ENCODE measurements around the gene CARF. TPM values are rescaled to one million over a fixed set of nuclear protein-coding genes. Genes with fewer than 3 reads are reported as not detected.

Gene CARF
- total and polyA plus RNA-seq, 2 of the 13 experiments (the other 11 are each of a cell fraction or from before 2014, with no cell fraction given), result 3.0 to 5.4 TPM

GRCh38 chr2:202950592-202950991 lies 38.5 kb downstream of the CARF start (continued):
- no peak for TF ChIP-seq POLR2AphosphoS2 (IDR thresholded peaks at IDR 0.05; ENCODE audit: low read depth, low read length)
- TF ChIP-seq CENPBD1 (CRISPR knock-in tag; IDR thresholded peaks at IDR 0.05; ENCODE audit: borderline replicate concordance, low read depth), result no peak
- no peak for TF ChIP-seq PTBP1 (IDR thresholded peaks at IDR 0.05; ENCODE audit: low read depth, low read length, poor library complexity, severe bottlenecking)

- in situ Hi-C loops (cut with HindIII; ENCODE audit: extremely low pct_ligation_motif_present, low pct_unique_long_range_greater_than_20kb), result no loop called here
- ATAC-seq (no peak), FAIRE-seq (no peak), DNase-seq (ENCODE audit: low spot score) (no peak)
- intact Hi-C loops (cut with micrococcal nuclease; ENCODE audit: unreplicated experiment), result no loop called here
- Histone ChIP-seq H4K20me1 (ENCODE audit: insufficient read depth, low read length) (no peaks in the 10 kb centered on the region), H3K79me2 (ENCODE audit: insufficient read depth, low read length) (no peaks in the 10 kb centered on the region), H3K27me3 (ENCODE audit: control insufficient read depth in 1 of 2, insufficient read depth in 2 of 2, low read length in 2 of 2) (no peaks in the 10 kb centered on the region; a peak in 1 of 5 replicates), H3K4me1 (ENCODE audit: insufficient read depth, low read length) (no peaks in the 10 kb centered on the region), H2AFZ (ENCODE audit: low read length) (no peak overlapping the region), H3K9me3 (ENCODE audit: low read length) (no peaks in the 10 kb centered on the region), H3K4me3 (replicated peaks in 1 of 3; ENCODE audit: insufficient read depth in 1 of 3, low read depth in 2 of 3, low read length in 3 of 3) (no peak overlapping the region), H3K36me3 (replicated peaks in 1 of 2; ENCODE audit: control insufficient read depth in 1 of 2, insufficient read depth in 2 of 2, low read length in 2 of 2) (no peaks in the 10 kb centered on the region), H3K27ac (ENCODE audit: extremely low read length, insufficient read depth, low read length) (no peak overlapping the region), H3K9ac (ENCODE audit: insufficient read depth, low read depth, low read length) (no peak overlapping the region), H3K4me2 (ENCODE audit: low read depth, low read length) (no peak overlapping the region)
- 93% methylated on average over 6 of the region's 6 CpGs for WGBS (ENCODE audit: low lambda C conversion rate)
- peak; percentile 27 for TF ChIP-seq HNRNPK (IDR thresholded peaks at IDR 0.05; ENCODE audit: low read depth, low read length, poor library complexity, severe bottlenecking)
- no peak for TF ChIP-seq ZBED4 (CRISPR knock-in tag; IDR thresholded peaks at IDR 0.05; ENCODE audit: borderline replicate concordance)
- 0 out of 2 replicates have a peak, but pooled peaks have one; percentile 35 for TF ChIP-seq PCBP1 (IDR thresholded peaks at IDR 0.05; ENCODE audit: borderline replicate concordance, low read depth, low read length)
- CTCF ChIA-PET (ENCODE audit: low intra/inter-chr PET ratio, low total read pairs), result no interaction called here
- POLR2A ChIA-PET, result no interaction called here
- no TSS peak for BruUV-seq (replicated peaks)
These were observed 48.4 kb downstream of the CARF start for GRCh38 chr2:202960524-202960923.

Data from HepG2 (cell line).